Esophagus squamous epithelium (tissue), 5 donors: Measurements from ENCODE around the gene PACS2. TPM values are rescaled to one million over a fixed set of nuclear protein-coding genes. Genes with fewer than 3 reads are reported as not detected.
"Not testable (repeated sequence)": the region's sequence is repeated elsewhere in the genome, so short reads cannot be mapped to it uniquely, and the experiment has no call there.

ENCODE experiments used
- DNase-seq: peaks from one replicate; lab custom pipeline; 2025; lab: John Stamatoyannopoulos, UW
- H3K27ac ChIP-seq, 4 donors: fragments of 200-600 bp; sonication (generic); one replicate each; pipeline ENCODE4 v1.5.1; 2016 to 2019; ENCODE audit warnings: mild to moderate bottlenecking in 1 of 4
- H3K27me3 ChIP-seq, 4 donors: fragments of 200-600 bp; sonication (generic); 1 replicate in 3 of 4; 2 replicates in 1 of 4; pipeline versions ENCODE4 v1.5.1 to v1.6.0; 2017 to 2021; ENCODE audit warnings: antibody characterized with exemption in 1 of 4
- H3K36me3 ChIP-seq, 3 donors: fragments of 200-600 bp; sonication (generic); one replicate each; pipeline ENCODE4 v1.5.1; 2016 to 2019
- H3K4me1 ChIP-seq, 3 donors: fragments of 200-600 bp; sonication (generic); one replicate each; pipeline ENCODE4 v1.5.1; 2017 to 2019
- H3K4me3 ChIP-seq, 4 donors: fragments of 200-600 bp; sonication (generic); 1 replicate in 3 of 4; 2 replicates in 1 of 4; pipeline ENCODE4 v1.5.1; 2016 to 2019; ENCODE audit warnings: mild to moderate bottlenecking in 2 of 4, moderate library complexity in 1 of 4
- H3K9me3 ChIP-seq, 3 donors: fragments of 200-600 bp; sonication (generic); one replicate each; pipeline ENCODE4 v1.5.1; 2016 to 2019
- CTCF ChIP-seq, 6 experiments: fragments of 450-650 bp in 4 of 6; fragments of 200-600 bp in 2 of 6; sonication (generic) in 2 of 6; IDR thresholded peaks; one replicate each; pipeline ENCODE4 v1.5.1; 2016 to 2019; ENCODE audit warnings: antibody characterized with exemption in 6 of 6, mild to moderate bottlenecking in 4 of 6, moderate library complexity in 4 of 6
- POLR2A ChIP-seq, 4 donors: fragments of 450-650 bp; IDR thresholded peaks; one replicate each; pipeline ENCODE4 v1.6.1; 2017; ENCODE audit warnings: antibody characterized with exemption in 4 of 4, mild to moderate bottlenecking in 4 of 4, moderate library complexity in 3 of 4
- WGBS, 2 donors: methylation state at CpG; one replicate each; pipeline ENCODE4 v1.1.5; 2018; 5-methylcytosine and 5-hydroxymethylcytosine counted together
- intact Hi-C: fragments of 100-400 bp; cut with DNase I; formaldehyde crosslinking; loops from one replicate; pipeline ENCODE4 v1.15.0; 2022
- total RNA-seq, 4 donors: library from RNA; depleted of rRNA; stranded (reverse); fragments of >200 nt; gene quantifications; one replicate each; pipeline ENCODE4 v1.1.0, GENCODE V29; 2016
- donor health status: DM: yes; HTN: yes; CAD: no.

Gene PACS2
- total RNA-seq, 4 donors from 2014 or later: 20.2 to 42.3 (median 30.9) TPM

- intact Hi-C loops: no loop called here
- no peak overlapping the region for H3K4me3 ChIP-seq
- H3K36me3 ChIP-seq: no peaks in the 10 kb centered on the region
- H3K27me3 ChIP-seq: no peaks in the 10 kb centered on the region
- no CpG with 5 or more reads among the region's 11 CpGs for WGBS, 2 donors
- no peak overlapping the region for H3K27ac ChIP-seq
- TF ChIP-seq CTCF (IDR thresholded peaks at IDR 0.05) (no peak), POLR2A (IDR thresholded peaks at IDR 0.05) (no peak)
- no peaks in the 10 kb centered on the region for H3K9me3 ChIP-seq
- DNase-seq: no peak
- H3K4me1 ChIP-seq: peaks cover 3 to 69% (median 13%) of the 10 kb centered on the region in 3 donors
Measured at GRCh38 chr14:105332350-105332874, 17.9 kb downstream of the PACS2 start.

DNA sequence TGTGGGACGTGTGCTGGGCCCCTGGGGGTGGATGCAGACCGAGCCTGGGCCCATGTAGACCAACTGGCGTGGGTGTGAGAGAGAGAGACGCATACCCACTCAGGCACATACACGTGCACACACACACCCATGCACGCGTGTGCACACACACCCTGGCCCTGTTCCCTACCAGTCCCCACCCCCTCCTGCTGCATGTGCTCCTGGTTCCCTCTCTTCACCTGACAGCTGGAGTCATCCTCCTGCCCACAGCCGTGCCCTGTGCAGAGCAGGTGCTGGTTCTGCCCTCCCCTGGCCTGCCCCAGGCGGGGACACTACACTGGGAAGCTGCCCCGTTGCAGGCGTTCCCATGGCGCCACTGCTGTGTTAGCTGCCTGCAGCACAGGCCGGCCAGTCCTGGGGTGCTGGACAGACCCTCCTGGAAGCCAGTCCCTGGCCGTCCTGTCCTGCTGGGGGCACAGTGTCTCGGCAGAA, 18.5 kb downstream of the PACS2 start:
- TF ChIP-seq CTCF (IDR thresholded peaks at IDR 0.05): no peak
- no peak for TF ChIP-seq POLR2A (IDR thresholded peaks at IDR 0.05)
- no peak for DNase-seq
- H3K4me1 ChIP-seq: peaks cover 8 to 76% (median 19%) of the 10 kb centered on the region in 3 donors
- no peaks in the 10 kb centered on the region for H3K9me3 ChIP-seq
- H3K36me3 ChIP-seq: no peaks in the 10 kb centered on the region
- no peaks in the 10 kb centered on the region for H3K27me3 ChIP-seq
- no peak overlapping the region for H3K27ac ChIP-seq
- 78 to 100% methylated on average over 1 to 4 of the region's 15 CpGs for WGBS, 2 donors
- intact Hi-C loops: no loop called here
- H3K4me3 ChIP-seq: no peak overlapping the region

- Histone ChIP-seq H3K27ac (no peak overlapping the region), H3K27me3 (no peaks in the 10 kb centered on the region), H3K9me3 (no peaks in the 10 kb centered on the region), H3K36me3 (no peaks in the 10 kb centered on the region), H3K4me1 (peaks cover 8 to 78% (median 20%) of the 10 kb centered on the region in 3 donors), H3K4me3 (no peak overlapping the region)
- intact Hi-C loops: no loop called here
- DNase-seq: no peak
- 85 to 93% methylated on average over 4 to 7 of the region's 18 CpGs for WGBS, 2 donors
- no peak for TF ChIP-seq POLR2A (IDR thresholded peaks at IDR 0.05)
- TF ChIP-seq CTCF (IDR thresholded peaks at IDR 0.05): no peak
Measured at GRCh38 chr14:105333613-105334364, 19.2 kb downstream of the PACS2 start.

DNA sequence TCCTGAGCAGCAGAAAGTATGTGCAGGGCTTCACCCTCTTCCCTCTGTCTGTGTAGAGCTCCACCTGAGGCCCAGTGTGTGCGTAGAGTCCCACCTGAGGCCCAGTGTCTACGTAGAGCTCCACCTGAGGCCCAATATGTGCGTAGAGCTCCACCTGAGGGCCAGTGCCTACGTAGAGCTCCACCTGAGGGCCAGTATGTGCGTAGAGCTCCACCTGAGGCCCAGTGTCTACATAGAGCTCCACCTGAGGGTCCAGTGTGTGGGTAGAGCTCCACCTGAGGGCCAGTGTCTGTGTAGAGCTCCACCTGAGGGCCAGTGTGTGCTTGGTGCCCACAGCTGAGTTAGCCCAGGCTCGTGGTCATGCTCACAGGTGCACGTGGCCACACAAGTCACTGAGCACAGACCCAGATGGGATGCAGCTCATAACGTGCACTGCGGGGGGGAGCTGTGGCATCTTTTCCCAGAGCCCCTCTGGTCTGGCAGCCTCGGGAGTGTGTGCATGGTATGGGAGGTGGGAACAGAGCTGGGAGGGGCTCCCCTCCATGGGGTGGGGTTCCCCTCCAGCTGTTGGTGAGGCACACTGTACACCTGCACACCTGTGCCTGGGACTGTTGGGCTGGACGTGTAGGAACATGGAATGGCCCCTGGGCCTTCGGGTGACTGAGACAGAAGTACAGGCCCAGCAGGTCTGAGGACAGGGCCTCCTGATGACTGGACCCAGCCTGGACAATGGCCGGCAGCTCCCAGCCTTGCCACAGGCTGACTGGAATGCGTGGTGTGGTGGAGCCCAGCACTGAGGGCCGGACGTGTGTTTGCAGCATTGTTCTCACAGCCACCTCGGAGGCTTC, 20.1 kb downstream of the PACS2 start:
- no peak overlapping the region for H3K27ac ChIP-seq
- WGBS, 2 donors: 97% methylated on average over 6 of the region's 17 CpGs; no CpG with 5 or more reads in 1 of the 2 donors
- no peak overlapping the region for H3K4me3 ChIP-seq
- intact Hi-C loops: loop anchor here (5.0 kb wide), 1 partner anchor 52 kb away; no protein-coding TSS in a partner anchor
- H3K9me3 ChIP-seq: no peaks in the 10 kb centered on the region
- no peak for TF ChIP-seq CTCF (IDR thresholded peaks at IDR 0.05)
- TF ChIP-seq POLR2A (IDR thresholded peaks at IDR 0.05): no peak
- H3K4me1 ChIP-seq: peaks cover 7 to 72% (median 20%) of the 10 kb centered on the region in 3 donors
- DNase-seq: no peak
- H3K27me3 ChIP-seq: no peaks in the 10 kb centered on the region
- no peaks in the 10 kb centered on the region for H3K36me3 ChIP-seq

DNA sequence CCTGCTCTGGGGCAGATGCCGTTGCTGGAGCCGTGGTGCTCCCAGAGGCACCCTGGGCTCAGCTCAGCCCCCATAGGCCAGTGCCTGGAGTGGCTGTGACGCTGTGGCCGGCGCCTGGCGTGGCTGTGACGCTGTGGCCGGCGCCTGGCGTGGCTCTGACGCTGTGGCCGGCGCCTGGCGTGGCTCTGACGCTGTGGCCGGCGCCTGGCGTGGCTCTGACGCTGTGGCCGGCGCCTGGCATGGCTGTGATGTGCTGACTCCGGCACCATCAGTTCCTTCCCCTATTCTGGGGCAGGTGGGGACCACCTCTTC, 20.6 kb downstream of the PACS2 start:
- not testable (repeated sequence) for DNase-seq, H3K27me3 ChIP-seq, H3K9me3 ChIP-seq, H3K4me3 ChIP-seq, H3K36me3 ChIP-seq, H3K27ac ChIP-seq
- 97% methylated on average over 6 of the region's 22 CpGs; no CpG with 5 or more reads in 1 of the 2 donors for WGBS, 2 donors
- peaks cover 5 to 67% (median 17%) of the 10 kb centered on the region in 3 donors for H3K4me1 ChIP-seq
- intact Hi-C loops: loop anchor here (5.0 kb wide), 1 partner anchor 53 kb away; no protein-coding TSS in a partner anchor
